ENCODE measurements around the gene SEC16B. TPM values are rescaled to one million over a fixed set of nuclear protein-coding genes. Genes with fewer than 3 reads are reported as not detected.

Gene SEC16B
- total and polyA plus RNA-seq, 2 of the 13 experiments (the other 11 are each of a cell fraction or from before 2014, with no cell fraction given), result 4.6 to 5.8 TPM

DNA sequence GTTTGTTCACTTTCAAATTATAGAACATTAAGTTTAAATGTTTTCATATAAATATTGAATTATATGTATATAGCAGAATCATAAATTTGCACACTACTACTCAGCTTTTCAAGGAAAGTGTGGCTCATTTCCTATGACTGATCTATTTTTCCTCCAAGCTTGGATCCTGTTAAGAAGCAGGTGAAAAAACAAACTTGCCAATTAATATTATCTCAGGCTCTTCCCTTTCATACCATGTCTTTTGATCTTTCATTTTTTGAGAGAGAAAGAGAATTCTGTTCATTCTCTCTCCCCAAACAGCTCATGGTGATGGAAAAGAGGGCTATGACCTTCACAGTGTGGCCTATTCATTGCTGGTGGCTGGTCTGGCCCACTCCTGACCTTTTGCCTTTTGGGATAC lies 43.7 kb downstream of the SEC16B start:
- intact Hi-C loops (cut with micrococcal nuclease; ENCODE audit: unreplicated experiment) (no loop called here), in situ Hi-C loops (cut with HindIII; ENCODE audit: extremely low pct_ligation_motif_present, low pct_unique_long_range_greater_than_20kb) (loop anchor here (25.0 kb wide), 1 partner anchor 1014 kb away; no protein-coding TSS in a partner anchor)
- no TSS peak for BruUV-seq (replicated peaks)
- H3K27ac ChIP-seq (ENCODE audit: extremely low read length, insufficient read depth, low read length), result no peak overlapping the region
- no peaks in the 10 kb centered on the region for H4K20me1 ChIP-seq (ENCODE audit: insufficient read depth, low read length)
- DNase-seq (ENCODE audit: low spot score), result no peak
- no peaks in the 10 kb centered on the region for H3K4me1 ChIP-seq (ENCODE audit: insufficient read depth, low read length)
- no peak overlapping the region for H2AFZ ChIP-seq (ENCODE audit: low read length)
- CTCF ChIA-PET (ENCODE audit: low intra/inter-chr PET ratio, low total read pairs), result no interaction called here
- H3K4me3 ChIP-seq (replicated peaks in 1 of 3; ENCODE audit: insufficient read depth in 1 of 3, low read depth in 2 of 3, low read length in 3 of 3), result no peak overlapping the region
- no peaks in the 10 kb centered on the region for H3K79me2 ChIP-seq (ENCODE audit: insufficient read depth, low read length)
- no peaks in the 10 kb centered on the region for H3K9me3 ChIP-seq (ENCODE audit: low read length)
- no peak overlapping the region for H3K4me2 ChIP-seq (ENCODE audit: low read depth, low read length)
- no peak overlapping the region for H3K9ac ChIP-seq (ENCODE audit: insufficient read depth, low read depth, low read length)
- TF ChIP-seq, protein P1, sequence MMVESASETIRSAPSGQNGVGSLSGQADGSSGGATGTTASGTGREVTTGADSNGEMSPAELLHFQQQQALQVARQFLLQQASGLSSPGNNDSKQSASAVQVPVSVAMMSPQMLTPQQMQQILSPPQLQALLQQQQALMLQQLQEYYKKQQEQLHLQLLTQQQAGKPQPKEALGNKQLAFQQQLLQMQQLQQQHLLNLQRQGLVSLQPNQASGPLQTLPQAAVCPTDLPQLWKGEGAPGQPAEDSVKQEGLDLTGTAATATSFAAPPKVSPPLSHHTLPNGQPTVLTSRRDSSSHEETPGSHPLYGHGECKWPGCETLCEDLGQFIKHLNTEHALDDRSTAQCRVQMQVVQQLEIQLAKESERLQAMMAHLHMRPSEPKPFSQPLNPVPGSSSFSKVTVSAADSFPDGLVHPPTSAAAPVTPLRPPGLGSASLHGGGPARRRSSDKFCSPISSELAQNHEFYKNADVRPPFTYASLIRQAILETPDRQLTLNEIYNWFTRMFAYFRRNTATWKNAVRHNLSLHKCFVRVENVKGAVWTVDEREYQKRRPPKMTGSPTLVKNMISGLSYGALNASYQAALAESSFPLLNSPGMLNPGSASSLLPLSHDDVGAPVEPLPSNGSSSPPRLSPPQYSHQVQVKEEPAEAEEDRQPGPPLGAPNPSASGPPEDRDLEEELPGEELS (CRISPR knock-in tag; IDR thresholded peaks at IDR 0.05), result no peak
- ATAC-seq, result no peak
- POLR2A ChIA-PET, result no interaction called here
- no peaks in the 10 kb centered on the region; a peak in 1 of 5 replicates for H3K27me3 ChIP-seq (ENCODE audit: control insufficient read depth in 1 of 2, insufficient read depth in 2 of 2, low read length in 2 of 2)
- no peak for FAIRE-seq
- H3K36me3 ChIP-seq (replicated peaks in 1 of 2; ENCODE audit: control insufficient read depth in 1 of 2, insufficient read depth in 2 of 2, low read length in 2 of 2), result peaks cover 2 to 9% of the 10 kb centered on the region in 2 experiments; a peak in 2 of 5 replicates

DNA sequence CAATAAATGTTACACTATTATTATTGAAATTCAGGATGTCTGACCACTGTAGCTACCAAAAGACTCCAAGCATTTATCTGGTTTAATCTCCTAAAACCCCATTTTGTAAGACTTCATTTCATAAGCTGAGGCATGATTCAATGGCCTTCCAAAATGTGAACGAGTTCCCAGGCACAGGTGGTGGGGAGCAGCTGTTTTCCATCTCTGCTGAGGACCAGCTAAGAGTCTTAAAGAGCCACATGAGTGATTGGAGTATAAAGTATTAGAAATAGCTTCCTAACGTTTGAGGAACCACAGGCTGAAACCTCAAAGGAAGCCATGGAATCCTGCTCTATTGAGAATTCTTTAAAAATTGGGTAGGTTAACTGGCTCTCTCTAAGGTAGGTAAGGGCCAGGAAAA lies 44.9 kb downstream of the SEC16B start:
- Histone ChIP-seq H3K4me2 (ENCODE audit: low read depth, low read length) (no peak overlapping the region), H3K9ac (ENCODE audit: insufficient read depth, low read depth, low read length) (no peak overlapping the region), H3K27me3 (ENCODE audit: control insufficient read depth in 1 of 2, insufficient read depth in 2 of 2, low read length in 2 of 2) (no peaks in the 10 kb centered on the region), H2AFZ (ENCODE audit: low read length) (no peak overlapping the region), H3K79me2 (ENCODE audit: insufficient read depth, low read length) (no peaks in the 10 kb centered on the region), H4K20me1 (ENCODE audit: insufficient read depth, low read length) (no peaks in the 10 kb centered on the region), H3K4me3 (replicated peaks in 1 of 3; ENCODE audit: insufficient read depth in 1 of 3, low read depth in 2 of 3, low read length in 3 of 3) (no peak overlapping the region), H3K27ac (ENCODE audit: extremely low read length, insufficient read depth, low read length) (no peak overlapping the region), H3K4me1 (ENCODE audit: insufficient read depth, low read length) (no peaks in the 10 kb centered on the region), H3K36me3 (replicated peaks in 1 of 2; ENCODE audit: control insufficient read depth in 1 of 2, insufficient read depth in 2 of 2, low read length in 2 of 2) (peaks cover 2 to 8% of the 10 kb centered on the region in 2 experiments; a peak in 2 of 5 replicates), H3K9me3 (ENCODE audit: low read length) (no peaks in the 10 kb centered on the region)
- WGBS (ENCODE audit: low lambda C conversion rate), result 46% methylated on average over 2 of the region's 2 CpGs
- ATAC-seq (no peak), DNase-seq (ENCODE audit: low spot score) (no peak), FAIRE-seq (no peak)
- no TSS peak for BruUV-seq (replicated peaks)
- intact Hi-C loops (cut with micrococcal nuclease; ENCODE audit: unreplicated experiment), result no loop called here
- ChIA-PET POLR2A (no interaction called here), CTCF (ENCODE audit: low intra/inter-chr PET ratio, low total read pairs) (no interaction called here)
- in situ Hi-C loops (cut with HindIII; ENCODE audit: extremely low pct_ligation_motif_present, low pct_unique_long_range_greater_than_20kb), result loop anchor here (25.0 kb wide), 1 partner anchor 1013 kb away; no protein-coding TSS in a partner anchor
- TF ChIP-seq, protein P2, sequence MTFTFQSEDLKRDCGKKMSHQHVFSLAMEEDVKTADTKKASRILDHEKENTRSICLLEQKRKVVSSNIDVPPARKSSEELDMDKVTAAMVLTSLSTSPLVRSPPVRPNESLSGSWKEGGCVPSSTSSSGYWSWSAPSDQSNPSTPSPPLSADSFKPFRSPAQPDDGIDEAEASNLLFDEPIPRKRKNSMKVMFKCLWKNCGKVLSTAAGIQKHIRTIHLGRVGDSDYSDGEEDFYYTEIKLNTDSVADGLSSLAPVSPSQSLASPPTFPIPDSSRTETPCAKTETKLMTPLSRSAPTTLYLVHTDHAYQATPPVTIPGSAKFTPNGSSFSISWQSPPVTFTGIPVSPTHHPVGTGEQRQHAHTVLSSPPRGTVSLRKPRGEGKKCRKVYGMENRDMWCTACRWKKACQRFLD (CRISPR knock-in tag; IDR thresholded peaks at IDR 0.05; ENCODE audit: borderline replicate concordance), result no peak
- TF ChIP-seq RBFOX2 (IDR thresholded peaks at IDR 0.05; ENCODE audit: low read depth, low read length) (no peak), FOXK1 (CRISPR knock-in tag; IDR thresholded peaks at IDR 0.05; ENCODE audit: borderline replicate concordance, low read depth) (no peak), LCORL (IDR thresholded peaks at IDR 0.05) (no peak), LCORL (CRISPR knock-in tag; IDR thresholded peaks at IDR 0.05) (no peak), RELA (CRISPR knock-in tag; IDR thresholded peaks at IDR 0.05) (no peak), ZNF224 (CRISPR knock-in tag; IDR thresholded peaks at IDR 0.05) (no peak), MED8 (CRISPR knock-in tag; IDR thresholded peaks at IDR 0.05; ENCODE audit: insufficient replicate concordance) (no peak), THYN1 (CRISPR knock-in tag; IDR thresholded peaks at IDR 0.05; ENCODE audit: borderline replicate concordance, low read depth) (no peak), JUND (CRISPR knock-in tag; IDR thresholded peaks at IDR 0.05) (no peak)
- TF ChIP-seq, protein P3, sequence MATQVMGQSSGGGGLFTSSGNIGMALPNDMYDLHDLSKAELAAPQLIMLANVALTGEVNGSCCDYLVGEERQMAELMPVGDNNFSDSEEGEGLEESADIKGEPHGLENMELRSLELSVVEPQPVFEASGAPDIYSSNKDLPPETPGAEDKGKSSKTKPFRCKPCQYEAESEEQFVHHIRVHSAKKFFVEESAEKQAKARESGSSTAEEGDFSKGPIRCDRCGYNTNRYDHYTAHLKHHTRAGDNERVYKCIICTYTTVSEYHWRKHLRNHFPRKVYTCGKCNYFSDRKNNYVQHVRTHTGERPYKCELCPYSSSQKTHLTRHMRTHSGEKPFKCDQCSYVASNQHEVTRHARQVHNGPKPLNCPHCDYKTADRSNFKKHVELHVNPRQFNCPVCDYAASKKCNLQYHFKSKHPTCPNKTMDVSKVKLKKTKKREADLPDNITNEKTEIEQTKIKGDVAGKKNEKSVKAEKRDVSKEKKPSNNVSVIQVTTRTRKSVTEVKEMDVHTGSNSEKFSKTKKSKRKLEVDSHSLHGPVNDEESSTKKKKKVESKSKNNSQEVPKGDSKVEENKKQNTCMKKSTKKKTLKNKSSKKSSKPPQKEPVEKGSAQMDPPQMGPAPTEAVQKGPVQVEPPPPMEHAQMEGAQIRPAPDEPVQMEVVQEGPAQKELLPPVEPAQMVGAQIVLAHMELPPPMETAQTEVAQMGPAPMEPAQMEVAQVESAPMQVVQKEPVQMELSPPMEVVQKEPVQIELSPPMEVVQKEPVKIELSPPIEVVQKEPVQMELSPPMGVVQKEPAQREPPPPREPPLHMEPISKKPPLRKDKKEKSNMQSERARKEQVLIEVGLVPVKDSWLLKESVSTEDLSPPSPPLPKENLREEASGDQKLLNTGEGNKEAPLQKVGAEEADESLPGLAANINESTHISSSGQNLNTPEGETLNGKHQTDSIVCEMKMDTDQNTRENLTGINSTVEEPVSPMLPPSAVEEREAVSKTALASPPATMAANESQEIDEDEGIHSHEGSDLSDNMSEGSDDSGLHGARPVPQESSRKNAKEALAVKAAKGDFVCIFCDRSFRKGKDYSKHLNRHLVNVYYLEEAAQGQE (IDR thresholded peaks at IDR 0.05; ENCODE audit: borderline replicate concordance in 1 of 2, low read depth in 1 of 2, low read length in 2 of 2), result no peak

Data from HepG2 (cell line).